ENCODE data around the gene IGF1R. TPM values are rescaled to one million over a fixed set of nuclear protein-coding genes. Genes with fewer than 3 reads are reported as not detected.

Gene IGF1R
- total and polyA plus RNA-seq, 2 of the 8 experiments (the other 6 are each of a cell fraction or from before 2014, with no cell fraction given): 32.9 to 109 TPM

DNA sequence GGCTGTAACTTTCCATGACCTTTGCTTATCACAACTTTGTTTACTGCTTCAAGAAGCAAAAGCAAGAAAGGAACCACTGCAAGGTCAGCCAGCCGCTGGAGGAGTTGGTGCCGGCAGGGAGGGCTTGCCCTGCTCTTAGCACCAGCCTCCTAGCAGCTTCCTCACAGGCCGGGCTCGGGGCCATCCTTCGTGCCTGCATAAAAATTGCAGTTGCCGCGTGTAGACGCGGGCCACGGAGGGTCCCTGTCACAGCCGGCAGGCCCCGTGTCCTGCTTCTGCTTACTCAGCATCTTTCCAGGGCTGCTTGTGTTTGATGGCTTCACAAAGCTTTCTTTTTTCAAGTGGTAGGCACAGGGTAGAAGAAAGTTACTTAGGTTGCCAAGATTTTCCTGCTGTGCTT is 274.8 kb downstream of the IGF1R start:
- 92% methylated on average over 12 of the region's 12 CpGs; no CpG with 5 or more reads in 1 of the 2 experiments for WGBS, 2 experiments (ENCODE audit: extremely low coverage in 1 of 2, insufficient coverage in 1 of 2, insufficient read length in 1 of 2, insufficient replicate concordance in 2 of 2, low coverage in 1 of 2, low lambda C conversion rate in 2 of 2, missing lambda C conversion rate in 1 of 2)
- no peak for TF ChIP-seq GABPA (IDR thresholded peaks at IDR 0.05; ENCODE audit: borderline replicate concordance, insufficient read depth, low read length)
- no peak for TF ChIP-seq EP300 (IDR thresholded peaks at IDR 0.05; ENCODE audit: borderline replicate concordance in 1 of 2, low read depth in 2 of 2, low read length in 2 of 2)
- TF ChIP-seq JUND (IDR thresholded peaks at IDR 0.05; ENCODE audit: low read length): no peak
- no peak for TF ChIP-seq RNF2 (IDR thresholded peaks at IDR 0.05; ENCODE audit: borderline replicate concordance, low read depth, low read length, missing control alignments, poor library complexity, severe bottlenecking)
- no peak for TF ChIP-seq CTBP2 (IDR thresholded peaks at IDR 0.05; ENCODE audit: borderline replicate concordance, insufficient read depth, insufficient read length, low read length)
- TF ChIP-seq CHD2 (IDR thresholded peaks at IDR 0.05; ENCODE audit: low read length): no peak
- no peak for TF ChIP-seq BACH1 (IDR thresholded peaks at IDR 0.05; ENCODE audit: low read length)
- no peak for TF ChIP-seq RXRA (IDR thresholded peaks at IDR 0.05; ENCODE audit: insufficient read depth, low read depth, low read length)
- no peak for TF ChIP-seq SUZ12 (IDR thresholded peaks at IDR 0.05; ENCODE audit: low read length)
- no peak for TF ChIP-seq CREB1 (IDR thresholded peaks at IDR 0.05)
- no peak for TF ChIP-seq USF2 (IDR thresholded peaks at IDR 0.05; ENCODE audit: low read length)
- TF ChIP-seq ATF3 (IDR thresholded peaks at IDR 0.05; ENCODE audit: insufficient read depth, low read depth, low read length): no peak

More for the DNA sequence above, 274.8 kb downstream of the IGF1R start:
- Histone ChIP-seq H3K4ac (replicated peaks; ENCODE audit: insufficient read length, low read depth, low read length) (no peak overlapping the region), H3K9ac (replicated peaks in 1 of 4; ENCODE audit: extremely low read depth in 1 of 4, low read depth in 3 of 4, low read length in 3 of 4) (no peak overlapping the region), H3K23me2 (ENCODE audit: low read depth, low read length) (no peaks in the 10 kb centered on the region), H4K5ac (ENCODE audit: insufficient read length, low read depth, low read length) (no peak overlapping the region), H2BK5ac (ENCODE audit: low read depth, low read length) (no peak overlapping the region), H3K56ac (replicated peaks; ENCODE audit: insufficient read length, low read depth, low read length) (no peak overlapping the region), H3K36me3 (ENCODE audit: control insufficient read depth in 2 of 4, insufficient read depth in 4 of 4, low read length in 3 of 4) (peaks cover 19 to 56% (median 30%) of the 10 kb centered on the region in 4 experiments), H3K27ac (ENCODE audit: low read depth, low read length) (no peak overlapping the region), H3K14ac (ENCODE audit: insufficient read length) (no peak overlapping the region), H3K18ac (ENCODE audit: extremely low read depth, low read length) (no peak overlapping the region), H2AK5ac (ENCODE audit: low read depth, low read length) (no peak overlapping the region), H2BK12ac (ENCODE audit: low read depth, low read length) (no peak overlapping the region), H2AFZ (ENCODE audit: low read length) (no peak overlapping the region), H3K23ac (ENCODE audit: insufficient read length) (no peak overlapping the region), H3K79me2 (ENCODE audit: control insufficient read depth in 1 of 2, insufficient read depth in 2 of 2, low read length in 2 of 2) (no peaks in the 10 kb centered on the region), H3K4me3 (ENCODE audit: extremely low read depth in 1 of 4, insufficient read depth in 2 of 4, low read depth in 3 of 4, low read length in 4 of 4) (no peak overlapping the region), H4K91ac (replicated peaks; ENCODE audit: insufficient read length, low read length) (no peak overlapping the region), H3K9me3 (ENCODE audit: insufficient read depth in 2 of 2, low read depth in 1 of 2, low read length in 1 of 2) (no peaks in the 10 kb centered on the region), H4K8ac (ENCODE audit: extremely low read depth, insufficient read depth, low read length) (no peak overlapping the region), H2BK15ac (ENCODE audit: low read length) (no peak overlapping the region), H4K20me1 (replicated peaks in 1 of 2; ENCODE audit: control insufficient read depth in 1 of 2, insufficient read depth in 2 of 2, low read length in 2 of 2) (peaks cover 1 to 6% of the 10 kb centered on the region in 2 experiments), H3K27me3 (replicated peaks in 1 of 4; ENCODE audit: control insufficient read depth in 3 of 4, extremely low read depth in 1 of 4, insufficient read depth in 3 of 4, low read length in 3 of 4) (no peaks in the 10 kb centered on the region), H3K4me1 (replicated peaks in 1 of 4; ENCODE audit: control insufficient read depth in 3 of 4, insufficient read depth in 4 of 4, low read length in 3 of 4) (no peaks in the 10 kb centered on the region), H2BK120ac (replicated peaks; ENCODE audit: low read depth, low read length) (no peak overlapping the region), H3K79me1 (ENCODE audit: low read depth, low read length) (no peaks in the 10 kb centered on the region; the same call in 1 of the 2 replicates), H2BK20ac (ENCODE audit: low read length) (no peak overlapping the region), H3K4me2 (ENCODE audit: insufficient read depth in 1 of 2, low read depth in 2 of 2, low read length in 2 of 2) (no peak overlapping the region)
- ChIA-PET POLR2A (ENCODE audit: partially characterized antibody) (no interaction called here), CTCF (ENCODE audit: partially characterized antibody) (interaction anchor here (0.6 to 1.6 kb wide), 4 partner anchors 16 to 776 kb away, joined by 3 read pairs; no protein-coding TSS in a partner anchor)
- no peak for FAIRE-seq
- no peak for DNase-seq (ENCODE audit: low read depth in 1 of 2, low spot score in 2 of 2)
